Spleen (tissue), 11 donors: Measurements from ENCODE around the gene KIF26B. TPM values are rescaled to one million over a fixed set of nuclear protein-coding genes. Genes with fewer than 3 reads are reported as not detected.

Experiments
- DNase-seq: peaks from one replicate; pipeline ENCODE4 v3.0.0-alpha.2; 2020
- H3K27ac ChIP-seq, 8 donors: fragments of 200-600 bp; sonication (generic) in 7 of 8; 1 replicate in 4 of 8; 2 replicates in 4 of 8; pipeline versions ENCODE4 v1.5.0 to v1.8.0; 2016 to 2021; ENCODE audit warnings: inconsistent platforms in 4 of 8, mild to moderate bottlenecking in 4 of 8, moderate library complexity in 1 of 8
- H3K27me3 ChIP-seq, 7 donors: fragments of 200-600 bp; sonication (generic) in 6 of 7; replicated peaks in 1 of 7; 1 replicate in 4 of 7; 2 replicates in 3 of 7; pipeline versions ENCODE4 v1.5.0 to v1.8.0; 2016 to 2021; ENCODE audit warnings: inconsistent platforms in 3 of 7, mild to moderate bottlenecking in 1 of 7
- H3K36me3 ChIP-seq, 6 donors: fragments of 200-600 bp; sonication (generic) in 5 of 6; 1 replicate in 4 of 6; 2 replicates in 2 of 6; pipeline versions ENCODE4 v1.5.0 to v1.8.0; 2016 to 2021; ENCODE audit warnings: inconsistent platforms in 2 of 6
- H3K4me1 ChIP-seq, 6 donors: fragments of 200-600 bp; sonication (generic) in 5 of 6; 1 replicate in 3 of 6; 2 replicates in 3 of 6; pipeline versions ENCODE4 v1.5.0 to v1.8.0; 2016 to 2021; ENCODE audit warnings: inconsistent platforms in 3 of 6
- H3K4me3 ChIP-seq, 8 donors: fragments of 200-600 bp; sonication (generic) in 7 of 8; 1 replicate in 4 of 8; 2 replicates in 4 of 8; pipeline versions ENCODE4 v1.5.0 to v1.8.0; 2016 to 2021; ENCODE audit warnings: inconsistent platforms in 4 of 8, mild to moderate bottlenecking in 4 of 8, moderate library complexity in 2 of 8
- H3K9me3 ChIP-seq, 8 donors: fragments of 200-600 bp; sonication (generic) in 7 of 8; 1 replicate in 4 of 8; 2 replicates in 4 of 8; pipeline versions ENCODE4 v1.5.0 to v1.8.0; 2016 to 2021; ENCODE audit warnings: inconsistent platforms in 4 of 8
- CTCF ChIP-seq, 11 experiments: fragments of 200-600 bp in 7 of 11; fragments of 450-650 bp in 4 of 11; sonication (generic) in 4 of 11; IDR thresholded peaks in 8 of 11; conservative IDR thresholded peaks in 3 of 11; 1 replicate in 7 of 11; 2 replicates in 4 of 11; pipeline versions ENCODE4 v1.4.0 to v1.8.0; 2016 to 2021; ENCODE audit warnings: antibody characterized with exemption in 11 of 11, inconsistent platforms in 4 of 11, mild to moderate bottlenecking in 1 of 11
- POLR2A ChIP-seq, 3 donors: fragments of 450-650 bp; IDR thresholded peaks; one replicate each; pipeline ENCODE4 v1.5.1; 2017; ENCODE audit warnings: antibody characterized with exemption in 3 of 3, mild to moderate bottlenecking in 1 of 3
- POLR2AphosphoS5 ChIP-seq, 3 donors: sonication (generic); formaldehyde crosslinking; IDR thresholded peaks; one replicate each; pipeline ENCODE4 v1.5.1; 2017; ENCODE audit warnings: antibody characterized with exemption in 3 of 3
- WGBS, 5 donors: extraction: QIAGEN DNeasy Blood & Tissue Kit in 3 of 5; methylation state at CpG; one replicate each; pipeline versions ENCODE4 v1.1.5 to v1.1.7; 2013 to 2018; 5-methylcytosine and 5-hydroxymethylcytosine counted together
- intact Hi-C: fragments of 100-400 bp; cut with DNase I; formaldehyde crosslinking; loops from one replicate; pipeline ENCODE4 v1.15.0; 2023; ENCODE audit warnings: low total_unique reads
- polyA plus RNA-seq, 3 donors: library from polyadenylated mRNA; stranded (reverse); fragments of 200-250 nt; gene quantifications; one replicate each; pipeline ENCODE4 v1.2.1, GENCODE V29; 2013
- total RNA-seq, 7 donors: library from RNA; depleted of rRNA in 3 of 7; stranded (reverse); fragments of >200 nt in 3 of 7; fragmentation: NEBNext Ultra II Directional in 4 of 7; extraction: Animal tissue kit (Norgen Biotek cat#: 25700) in 4 of 7; gene quantifications; one replicate each; pipeline versions ENCODE4 v1.1.0 to v1.2.1, GENCODE V29; 2016 to 2021
- donor health status: healthy with polysubstance abuse.
- donor health status: DM: no; HTN: no; CAD: no; lungs with moderate emphysema.
- donor health status: DM: no; HTN: no; CAD: no.
- donor health status: Bipolar disorder and iron deficiency.
- donor health status: healthy.
- donor health status: DM: no; HTN: no; CAD: no.
- donor health status: DM: yes; HTN: yes; CAD: no.

Gene KIF26B
- total and polyA plus RNA-seq, 10 donors = 0.07 to 4.5 (median 0.60) TPM; not detected in 1

GRCh38 chr1:245113649-245114048 is 41.1 kb upstream of the KIF26B start:
- Histone ChIP-seq H3K27ac (peak overlapping the region in 1 of 8 donors; percentile 17), H3K9me3 (no peaks in the 10 kb centered on the region), H3K36me3 (no peaks in the 10 kb centered on the region), H3K4me1 (no peaks in the 10 kb centered on the region), H3K27me3 (no peaks in the 10 kb centered on the region), H3K4me3 (no peak overlapping the region)
- 73 to 91% (median 86%) methylated on average over 9 of the region's 9 CpGs for WGBS, 5 donors
- no peak for TF ChIP-seq POLR2AphosphoS5 (IDR thresholded peaks at IDR 0.05)
- no peak for TF ChIP-seq CTCF (IDR thresholded peaks at IDR 0.05 in 8 of 11, conservative IDR thresholded peaks at IDR 0.05 in 3 of 11)
- TF ChIP-seq POLR2A (IDR thresholded peaks at IDR 0.05) = no peak
- no peak for DNase-seq
- intact Hi-C loops = no loop called here

- H3K4me1 ChIP-seq = no peaks in the 10 kb centered on the region
- no peak overlapping the region for H3K27ac ChIP-seq
- no peak for DNase-seq
- H3K27me3 ChIP-seq = no peaks in the 10 kb centered on the region
- no peaks in the 10 kb centered on the region for H3K9me3 ChIP-seq
- H3K36me3 ChIP-seq = no peaks in the 10 kb centered on the region
- TF ChIP-seq CTCF (IDR thresholded peaks at IDR 0.05 in 8 of 11, conservative IDR thresholded peaks at IDR 0.05 in 3 of 11) = no peak
- TF ChIP-seq POLR2A (IDR thresholded peaks at IDR 0.05) = no peak
- TF ChIP-seq POLR2AphosphoS5 (IDR thresholded peaks at IDR 0.05) = no peak
- no peak overlapping the region for H3K4me3 ChIP-seq
- 90 to 98% (median 95%) methylated on average over 4 of the region's 4 CpGs for WGBS, 5 donors
- intact Hi-C loops = no loop called here
Observed at GRCh38 chr1:245116131-245116530, 38.7 kb upstream of the KIF26B start.

DNA sequence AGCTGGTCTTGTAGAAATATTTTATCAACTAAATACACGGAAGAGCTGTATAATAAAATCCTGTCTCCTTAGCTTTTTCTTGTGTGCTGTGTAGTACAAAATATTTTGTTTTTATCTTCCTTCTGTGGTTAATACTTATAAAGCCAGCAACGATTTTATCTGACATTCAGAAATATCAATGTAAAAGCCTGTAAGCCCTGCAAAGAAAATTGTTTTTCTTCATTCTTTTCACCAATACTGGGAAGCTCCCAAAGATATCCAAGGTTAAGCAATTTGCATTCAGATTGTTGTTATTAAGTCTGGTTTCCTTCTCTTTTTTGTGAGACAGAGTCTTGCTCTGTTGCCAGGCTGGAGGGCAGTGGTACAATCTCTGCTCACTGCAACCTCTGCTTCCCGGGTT is 38.0 kb upstream of the KIF26B start:
- no peak for DNase-seq
- WGBS, 5 donors = 73 to 91% (median 82%) methylated on average over 3 of the region's 3 CpGs
- Histone ChIP-seq H3K27me3 (no peaks in the 10 kb centered on the region), H3K27ac (no peak overlapping the region), H3K9me3 (no peaks in the 10 kb centered on the region), H3K36me3 (no peaks in the 10 kb centered on the region), H3K4me3 (no peak overlapping the region), H3K4me1 (no peaks in the 10 kb centered on the region)
- intact Hi-C loops = no loop called here
- no peak for TF ChIP-seq POLR2AphosphoS5 (IDR thresholded peaks at IDR 0.05)
- TF ChIP-seq POLR2A (IDR thresholded peaks at IDR 0.05) = no peak
- no peak for TF ChIP-seq CTCF (IDR thresholded peaks at IDR 0.05 in 8 of 11, conservative IDR thresholded peaks at IDR 0.05 in 3 of 11)

DNA sequence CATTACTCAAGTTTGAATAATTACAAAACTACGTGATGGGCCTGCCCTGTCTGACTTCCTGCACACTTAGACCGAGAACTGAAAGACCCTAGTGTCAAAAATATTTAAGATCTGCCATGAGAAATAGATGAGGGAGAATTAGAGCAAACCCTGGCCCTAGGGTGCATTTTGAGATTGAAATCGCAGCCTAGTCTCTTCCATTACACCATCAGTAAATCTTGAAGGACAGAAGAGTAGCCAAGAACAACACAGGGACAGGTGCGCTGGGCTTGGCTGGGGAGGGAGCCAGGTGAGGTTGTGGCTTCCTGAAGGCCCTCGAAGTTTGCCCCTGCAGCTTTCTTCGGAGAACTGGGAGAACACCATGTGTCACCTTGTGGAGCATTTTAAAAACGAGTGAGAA is 36.7 kb upstream of the KIF26B start:
- intact Hi-C loops = no loop called here
- Histone ChIP-seq H3K27ac (no peak overlapping the region), H3K27me3 (no peaks in the 10 kb centered on the region), H3K9me3 (no peaks in the 10 kb centered on the region), H3K4me1 (no peaks in the 10 kb centered on the region), H3K36me3 (no peaks in the 10 kb centered on the region), H3K4me3 (no peak overlapping the region)
- WGBS, 5 donors = 87 to 93% (median 90%) methylated on average over 7 of the region's 7 CpGs
- no peak for DNase-seq
- no peak for TF ChIP-seq POLR2AphosphoS5 (IDR thresholded peaks at IDR 0.05)
- TF ChIP-seq CTCF (IDR thresholded peaks at IDR 0.05 in 8 of 11, conservative IDR thresholded peaks at IDR 0.05 in 3 of 11) = no peak
- no peak for TF ChIP-seq POLR2A (IDR thresholded peaks at IDR 0.05)
